ENCODE results near the gene RASGRF2. TPM values are rescaled to one million over a fixed set of nuclear protein-coding genes. Genes with fewer than 3 reads are reported as not detected.

The RASGRF2 gene
- total RNA-seq, 4 donors from 2014 or later: 2.0 to 3.6 (median 2.8) TPM

DNA sequence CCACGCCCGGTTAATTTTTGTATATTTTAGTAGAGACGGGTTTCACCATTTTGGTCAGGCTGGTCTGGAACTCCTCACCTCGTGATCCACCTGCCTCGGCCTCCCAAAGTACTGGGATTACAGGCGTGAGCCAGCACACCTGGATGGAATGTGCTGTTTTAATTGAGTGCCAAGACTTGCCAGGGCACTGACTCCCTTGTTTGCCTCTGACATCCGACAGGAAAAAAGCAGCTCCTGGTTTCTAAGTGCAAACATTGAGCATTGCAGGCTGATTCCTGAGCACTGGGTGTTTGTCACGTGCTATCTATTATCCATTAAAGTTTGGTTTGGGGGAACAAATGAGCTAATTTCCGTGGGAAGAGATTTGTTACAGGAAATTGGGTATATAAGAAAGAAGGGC, 202.3 kb downstream of the RASGRF2 start:
- H3K4me3 ChIP-seq: no peak overlapping the region
- no peaks in the 10 kb centered on the region for H3K36me3 ChIP-seq
- no peaks in the 10 kb centered on the region for H3K27me3 ChIP-seq
- intact Hi-C loops (cut with DNase I; ENCODE audit: low total_unique reads) (no loop called here), in situ Hi-C loops (cut with MboI; ENCODE audit: low pct_ligation_motif_present in 1 of 4, low pct_unique_long_range_greater_than_20kb in 1 of 4, low sequenced_read_pairs in 3 of 4) (no loop called here)
- H3K27ac ChIP-seq: no peak overlapping the region
- 68 to 79% methylated on average over 6 to 9 of the region's 9 CpGs for WGBS, 2 donors (ENCODE audit: low coverage in 1 of 2)
- H3K4me1 ChIP-seq: no peaks in the 10 kb centered on the region
- no peak for DNase-seq
- TF ChIP-seq EP300 (IDR thresholded peaks at IDR 0.05; ENCODE audit: low read depth) (no peak), POLR2AphosphoS5 (IDR thresholded peaks at IDR 0.05) (no peak), POLR2A (IDR thresholded peaks at IDR 0.05) (no peak)
- TF ChIP-seq, protein P1, sequence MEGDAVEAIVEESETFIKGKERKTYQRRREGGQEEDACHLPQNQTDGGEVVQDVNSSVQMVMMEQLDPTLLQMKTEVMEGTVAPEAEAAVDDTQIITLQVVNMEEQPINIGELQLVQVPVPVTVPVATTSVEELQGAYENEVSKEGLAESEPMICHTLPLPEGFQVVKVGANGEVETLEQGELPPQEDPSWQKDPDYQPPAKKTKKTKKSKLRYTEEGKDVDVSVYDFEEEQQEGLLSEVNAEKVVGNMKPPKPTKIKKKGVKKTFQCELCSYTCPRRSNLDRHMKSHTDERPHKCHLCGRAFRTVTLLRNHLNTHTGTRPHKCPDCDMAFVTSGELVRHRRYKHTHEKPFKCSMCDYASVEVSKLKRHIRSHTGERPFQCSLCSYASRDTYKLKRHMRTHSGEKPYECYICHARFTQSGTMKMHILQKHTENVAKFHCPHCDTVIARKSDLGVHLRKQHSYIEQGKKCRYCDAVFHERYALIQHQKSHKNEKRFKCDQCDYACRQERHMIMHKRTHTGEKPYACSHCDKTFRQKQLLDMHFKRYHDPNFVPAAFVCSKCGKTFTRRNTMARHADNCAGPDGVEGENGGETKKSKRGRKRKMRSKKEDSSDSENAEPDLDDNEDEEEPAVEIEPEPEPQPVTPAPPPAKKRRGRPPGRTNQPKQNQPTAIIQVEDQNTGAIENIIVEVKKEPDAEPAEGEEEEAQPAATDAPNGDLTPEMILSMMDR (IDR thresholded peaks at IDR 0.05): no peak
- no peaks in the 10 kb centered on the region for H3K9me3 ChIP-seq

DNA sequence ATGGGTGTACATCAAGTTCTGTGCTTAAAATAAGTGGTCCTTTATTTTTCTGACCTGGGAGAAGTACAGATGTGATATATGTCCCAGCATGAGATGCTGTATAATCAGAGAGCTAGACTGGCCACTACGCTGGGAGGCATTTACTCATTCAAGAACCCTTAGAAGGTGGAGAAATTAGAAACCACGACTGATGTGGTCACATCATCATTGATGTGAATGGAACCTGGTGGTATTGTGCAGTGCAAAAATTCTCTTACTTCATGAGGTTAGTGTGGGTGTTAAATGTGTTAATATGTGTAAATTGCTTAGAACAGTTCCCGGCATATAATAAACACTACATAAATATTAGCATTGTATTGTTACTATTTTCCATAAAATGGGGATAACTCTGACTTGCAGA, 203.5 kb downstream of the RASGRF2 start:
- H3K4me1 ChIP-seq: no peaks in the 10 kb centered on the region
- intact Hi-C loops (cut with DNase I; ENCODE audit: low total_unique reads) (no loop called here), in situ Hi-C loops (cut with MboI; ENCODE audit: low pct_ligation_motif_present in 1 of 4, low pct_unique_long_range_greater_than_20kb in 1 of 4, low sequenced_read_pairs in 3 of 4) (no loop called here)
- no peaks in the 10 kb centered on the region for H3K36me3 ChIP-seq
- 61 to 71% methylated on average over 3 of the region's 3 CpGs for WGBS, 2 donors (ENCODE audit: low coverage in 1 of 2)
- no peak for TF ChIP-seq POLR2AphosphoS5 (IDR thresholded peaks at IDR 0.05)
- H3K4me3 ChIP-seq: no peak overlapping the region
- no peaks in the 10 kb centered on the region for H3K27me3 ChIP-seq
- H3K27ac ChIP-seq: no peak overlapping the region
- no peak for DNase-seq
- no peaks in the 10 kb centered on the region for H3K9me3 ChIP-seq

- H3K36me3 ChIP-seq: no peaks in the 10 kb centered on the region
- H3K9me3 ChIP-seq: no peaks in the 10 kb centered on the region
- H3K4me1 ChIP-seq: no peaks in the 10 kb centered on the region
- no peak for DNase-seq
- no peak overlapping the region for H3K27ac ChIP-seq
- WGBS, 2 donors (ENCODE audit: low coverage in 1 of 2): 83 to 91% methylated on average over 2 of the region's 2 CpGs
- H3K4me3 ChIP-seq: no peak overlapping the region
- TF ChIP-seq EP300 (IDR thresholded peaks at IDR 0.05; ENCODE audit: low read depth) (no peak), POLR2AphosphoS5 (IDR thresholded peaks at IDR 0.05) (no peak), POLR2A (IDR thresholded peaks at IDR 0.05) (no peak)
- TF ChIP-seq, protein P1 (IDR thresholded peaks at IDR 0.05): no peak
- no peaks in the 10 kb centered on the region for H3K27me3 ChIP-seq
- in situ Hi-C loops (cut with MboI; ENCODE audit: low pct_ligation_motif_present in 1 of 4, low pct_unique_long_range_greater_than_20kb in 1 of 4, low sequenced_read_pairs in 3 of 4) (no loop called here), intact Hi-C loops (cut with DNase I; ENCODE audit: low total_unique reads) (no loop called here)
Observed at GRCh38 chr5:81164476-81164875, 204.3 kb downstream of the RASGRF2 start.

- in situ Hi-C loops (cut with MboI; ENCODE audit: low pct_ligation_motif_present in 1 of 4, low pct_unique_long_range_greater_than_20kb in 1 of 4, low sequenced_read_pairs in 3 of 4): no loop called here
- H3K27ac ChIP-seq: no peak overlapping the region
- 86 to 89% methylated on average over 4 to 9 of the region's 9 CpGs for WGBS, 2 donors (ENCODE audit: low coverage in 1 of 2)
Observed at GRCh38 chr5:81164936-81165335, 204.8 kb downstream of the RASGRF2 start.

More at GRCh38 chr5:81164936-81165335, 204.8 kb downstream of the RASGRF2 start:
- H3K4me1 ChIP-seq: no peaks in the 10 kb centered on the region
- DNase-seq: no peak
- TF ChIP-seq POLR2AphosphoS5 (IDR thresholded peaks at IDR 0.05): no peak
- no peak for TF ChIP-seq EP300 (IDR thresholded peaks at IDR 0.05; ENCODE audit: low read depth)
- TF ChIP-seq, protein P1 (IDR thresholded peaks at IDR 0.05): no peak
- TF ChIP-seq POLR2A (IDR thresholded peaks at IDR 0.05): no peak
- intact Hi-C loops (cut with DNase I; ENCODE audit: low total_unique reads): no loop called here
- no peaks in the 10 kb centered on the region for H3K36me3 ChIP-seq
- H3K27me3 ChIP-seq: no peaks in the 10 kb centered on the region
- H3K9me3 ChIP-seq: no peaks in the 10 kb centered on the region
- no peak overlapping the region for H3K4me3 ChIP-seq

Measured in transverse colon (tissue), 4 donors.